GM12878 (cell line): ENCODE measurements around the gene SPRY2. TPM values are rescaled to one million over a fixed set of nuclear protein-coding genes. Genes with fewer than 3 reads are reported as not detected.

Experiments
- BCL11A ChIP-seq: IDR thresholded peaks from 2 replicates; pipeline ENCODE4 v1.6.1; 2011; ENCODE audit warnings: low read depth, low read length
- BHLHE40 ChIP-seq, 2 experiments: fragments of 450-650 bp in 1 of 2; IDR thresholded peaks; 2 replicates each; pipeline ENCODE4 v1.6.1; 2011 to 2017; ENCODE audit warnings: low read depth in 2 of 2, borderline replicate concordance in 1 of 2, improper control_type of control experiment in 1 of 2, low read length in 1 of 2, mild to moderate bottlenecking in 1 of 2
- CHD2 ChIP-seq: IDR thresholded peaks from 2 replicates; pipeline ENCODE4 v1.6.1; 2011; ENCODE audit warnings: low read depth, low read length, improper control_type of control experiment, borderline replicate concordance
- DPF2 ChIP-seq: fragments of 450-650 bp; IDR thresholded peaks from 2 replicates; pipeline ENCODE4 v1.6.1; 2017; ENCODE audit warnings: mild to moderate bottlenecking
- GATAD2B ChIP-seq: fragments of 450-650 bp; conservative IDR thresholded peaks from 2 replicates; pipeline ENCODE4 v1.6.1; 2017; ENCODE audit warnings: low read depth, mild to moderate bottlenecking, moderate library complexity
- IKZF2 ChIP-seq, 2 experiments: fragments of 450-650 bp; IDR thresholded peaks; 2 replicates each; pipeline ENCODE4 v1.6.1; 2017; ENCODE audit warnings: mild to moderate bottlenecking in 2 of 2, moderate library complexity in 2 of 2
- IRF4 ChIP-seq: IDR thresholded peaks from 2 replicates; pipeline ENCODE4 v1.6.1; 2011; ENCODE audit warnings: low read depth, low read length
- MYC ChIP-seq: IDR thresholded peaks from 2 replicates; pipeline ENCODE4 v1.6.1; 2011; ENCODE audit warnings: mild to moderate bottlenecking, low read length, moderate library complexity, inconsistent platforms; ENCODE audit not compliant: insufficient read depth, insufficient replicate concordance, insufficient read length, severe bottlenecking
- NR2C2 ChIP-seq: IDR thresholded peaks from 2 replicates; pipeline ENCODE4 v1.6.1; 2011; ENCODE audit warnings: borderline replicate concordance, low read depth; ENCODE audit not compliant: control insufficient read depth, insufficient read length
- POLR2A ChIP-seq: IDR thresholded peaks from 2 replicates; pipeline ENCODE4 v1.6.1; 2011; ENCODE audit warnings: low read depth, mild to moderate bottlenecking, low read length
- RAD51 ChIP-seq: fragments of 450-650 bp; IDR thresholded peaks from 2 replicates; pipeline ENCODE4 v1.6.1; 2016; ENCODE audit warnings: moderate library complexity, mild to moderate bottlenecking, inconsistent platforms
- RFX5 ChIP-seq: IDR thresholded peaks from 2 replicates; pipeline ENCODE4 v1.6.1; 2011; ENCODE audit warnings: low read depth, low read length, improper control_type of control experiment
- SIX5 ChIP-seq: IDR thresholded peaks from 2 replicates; pipeline ENCODE4 v1.6.1; 2011; ENCODE audit warnings: mild to moderate bottlenecking, low read depth, low read length, moderate library complexity; ENCODE audit not compliant: severe bottlenecking
- SUPT20H ChIP-seq: IDR thresholded peaks from 2 replicates; pipeline ENCODE4 v1.6.1; 2011; ENCODE audit warnings: low read depth, mild to moderate bottlenecking, low read length, moderate library complexity, borderline replicate concordance; ENCODE audit not compliant: control insufficient read depth
- SUZ12 ChIP-seq: fragments of 200-600 bp; sonication (generic); IDR thresholded peaks from one replicate; pipeline ENCODE4 v1.6.1; 2018; ENCODE audit warnings: antibody characterized with exemption, mild to moderate bottlenecking; ENCODE audit not compliant: unreplicated experiment
- TCF7 ChIP-seq: IDR thresholded peaks from 2 replicates; pipeline ENCODE4 v1.6.1; 2014; ENCODE audit warnings: antibody characterized with exemption, borderline replicate concordance
- ZBED1 ChIP-seq: IDR thresholded peaks from 2 replicates; pipeline ENCODE4 v1.6.1; 2016; ENCODE audit warnings: borderline replicate concordance
- ZSCAN29 ChIP-seq: fragments of 450-650 bp; IDR thresholded peaks from 2 replicates; pipeline ENCODE4 v1.6.1; 2017; ENCODE audit warnings: mild to moderate bottlenecking, moderate library complexity
- polyA plus RNA-seq, 11 experiments: library from polyadenylated mRNA; depleted of rRNA in 4 of 11; unstranded in 6 of 11; stranded (reverse) in 5 of 11; fragments of >200 nt; fragmentation: Nextera tagmentation in 4 of 11; fragmentation: Illumina TruSeq in 1 of 11; extraction: Ambion mirVana in 4 of 11; extraction: Trizol in 1 of 11; gene quantifications; 1 replicate in 1 of 11; 2 replicates in 10 of 11; pipeline versions ENCODE4 v1.2.1 to v1.2.3, GENCODE V29; 2011 to 2016; ENCODE audit warnings: inconsistent platforms in 2 of 11, missing spikeins in 2 of 11, low read depth in 1 of 11
- total RNA-seq, 4 experiments: library from RNA; depleted of rRNA in 3 of 4; stranded (reverse); fragments of >200 nt in 3 of 4; fragmentation: Illumina TruSeq in 1 of 4; extraction: Trizol in 1 of 4; gene quantifications; 2 replicates each; pipeline versions ENCODE4 v1.2.1 to v1.2.3, GENCODE V29; 2013 to 2021
- TF ChIP-seq, protein P1 (sequence below): IDR thresholded peaks from 2 replicates; pipeline ENCODE4 v1.6.1; 2012; ENCODE audit warnings: improper control_type of control experiment, low read depth, low read length; ENCODE audit not compliant: insufficient replicate concordance
- TF ChIP-seq, protein P2 (sequence below): fragments of 450-650 bp; IDR thresholded peaks from 2 replicates; pipeline ENCODE4 v1.6.1; 2017; ENCODE audit warnings: low read depth, mild to moderate bottlenecking, moderate library complexity
- TF ChIP-seq, protein P3 (sequence below): fragments of 450-650 bp; IDR thresholded peaks from 2 replicates; pipeline ENCODE4 v1.6.1; 2017; ENCODE audit warnings: mild to moderate bottlenecking, low read depth, inconsistent platforms; ENCODE audit not compliant: poor library complexity, severe bottlenecking

The SPRY2 gene
- total and polyA plus RNA-seq, 10 of the 15 experiments (the other 5 are each of a cell fraction or from before 2014, with no cell fraction given): 1.8 to 82.1 (median 9.2) TPM

DNA sequence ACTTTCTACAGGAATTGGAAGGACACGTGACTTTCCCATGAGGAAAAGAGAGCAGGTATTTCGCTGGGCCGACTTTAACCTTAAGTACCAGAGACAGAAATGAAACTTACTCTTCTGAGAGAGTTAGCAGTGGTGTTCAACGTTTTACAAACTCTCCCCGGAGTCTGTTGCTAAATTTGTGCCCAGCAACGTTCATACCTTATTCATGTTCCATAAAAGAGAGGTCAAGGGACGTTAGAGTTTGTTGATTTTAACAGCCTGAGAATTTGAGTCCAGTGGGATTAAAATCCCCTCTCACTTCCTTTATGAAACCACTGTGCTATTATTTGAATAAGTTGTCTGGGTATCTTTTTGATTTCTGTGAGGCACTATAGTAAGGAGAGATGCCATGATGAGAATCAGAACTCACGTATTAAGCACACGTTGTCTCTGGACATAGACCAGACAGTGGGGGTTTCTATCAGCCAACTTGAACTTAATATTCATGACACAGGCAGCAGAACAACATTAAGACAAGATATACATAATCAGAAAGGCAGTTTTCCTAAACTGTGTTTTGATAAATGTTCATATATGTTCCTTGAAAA lies 33.4 kb downstream of the SPRY2 start (continued):
- TF ChIP-seq CHD2 (no peak), GATAD2B (0 out of 2 replicates have a peak, but pooled peaks have one; percentile 33), BHLHE40 (IDR thresholded peaks at IDR 0.05; ENCODE audit: borderline replicate concordance in 1 of 2, low read depth in 2 of 2, low read length in 1 of 2) (peak in 1 of 2 experiments; percentile 28; a peak in 1 of 4 replicates), IRF4 (no peak), POLR2A (no peak), DPF2 (0 out of 2 replicates have a peak, but pooled peaks have one; percentile 35), SUPT20H (no peak), TCF7 (no peak), IKZF2 (IDR thresholded peaks at IDR 0.05) (peak; percentile 55; a peak in 3 of 4 replicates), BCL11A (no peak), RFX5 (no peak), NR2C2 (no peak), ZSCAN29 (no peak), SIX5 (no peak), ZBED1 (no peak), RAD51 (peak; percentile 77; the same call in 1 of the 2 replicates), MYC (no peak), SUZ12 (no peak)
- TF ChIP-seq, protein P1, sequence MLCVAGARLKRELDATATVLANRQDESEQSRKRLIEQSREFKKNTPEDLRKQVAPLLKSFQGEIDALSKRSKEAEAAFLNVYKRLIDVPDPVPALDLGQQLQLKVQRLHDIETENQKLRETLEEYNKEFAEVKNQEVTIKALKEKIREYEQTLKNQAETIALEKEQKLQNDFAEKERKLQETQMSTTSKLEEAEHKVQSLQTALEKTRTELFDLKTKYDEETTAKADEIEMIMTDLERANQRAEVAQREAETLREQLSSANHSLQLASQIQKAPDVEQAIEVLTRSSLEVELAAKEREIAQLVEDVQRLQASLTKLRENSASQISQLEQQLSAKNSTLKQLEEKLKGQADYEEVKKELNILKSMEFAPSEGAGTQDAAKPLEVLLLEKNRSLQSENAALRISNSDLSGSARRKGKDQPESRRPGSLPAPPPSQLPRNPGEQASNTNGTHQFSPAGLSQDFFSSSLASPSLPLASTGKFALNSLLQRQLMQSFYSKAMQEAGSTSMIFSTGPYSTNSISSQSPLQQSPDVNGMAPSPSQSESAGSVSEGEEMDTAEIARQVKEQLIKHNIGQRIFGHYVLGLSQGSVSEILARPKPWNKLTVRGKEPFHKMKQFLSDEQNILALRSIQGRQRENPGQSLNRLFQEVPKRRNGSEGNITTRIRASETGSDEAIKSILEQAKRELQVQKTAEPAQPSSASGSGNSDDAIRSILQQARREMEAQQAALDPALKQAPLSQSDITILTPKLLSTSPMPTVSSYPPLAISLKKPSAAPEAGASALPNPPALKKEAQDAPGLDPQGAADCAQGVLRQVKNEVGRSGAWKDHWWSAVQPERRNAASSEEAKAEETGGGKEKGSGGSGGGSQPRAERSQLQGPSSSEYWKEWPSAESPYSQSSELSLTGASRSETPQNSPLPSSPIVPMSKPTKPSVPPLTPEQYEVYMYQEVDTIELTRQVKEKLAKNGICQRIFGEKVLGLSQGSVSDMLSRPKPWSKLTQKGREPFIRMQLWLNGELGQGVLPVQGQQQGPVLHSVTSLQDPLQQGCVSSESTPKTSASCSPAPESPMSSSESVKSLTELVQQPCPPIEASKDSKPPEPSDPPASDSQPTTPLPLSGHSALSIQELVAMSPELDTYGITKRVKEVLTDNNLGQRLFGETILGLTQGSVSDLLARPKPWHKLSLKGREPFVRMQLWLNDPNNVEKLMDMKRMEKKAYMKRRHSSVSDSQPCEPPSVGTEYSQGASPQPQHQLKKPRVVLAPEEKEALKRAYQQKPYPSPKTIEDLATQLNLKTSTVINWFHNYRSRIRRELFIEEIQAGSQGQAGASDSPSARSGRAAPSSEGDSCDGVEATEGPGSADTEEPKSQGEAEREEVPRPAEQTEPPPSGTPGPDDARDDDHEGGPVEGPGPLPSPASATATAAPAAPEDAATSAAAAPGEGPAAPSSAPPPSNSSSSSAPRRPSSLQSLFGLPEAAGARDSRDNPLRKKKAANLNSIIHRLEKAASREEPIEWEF: no peak
- TF ChIP-seq, protein P2, sequence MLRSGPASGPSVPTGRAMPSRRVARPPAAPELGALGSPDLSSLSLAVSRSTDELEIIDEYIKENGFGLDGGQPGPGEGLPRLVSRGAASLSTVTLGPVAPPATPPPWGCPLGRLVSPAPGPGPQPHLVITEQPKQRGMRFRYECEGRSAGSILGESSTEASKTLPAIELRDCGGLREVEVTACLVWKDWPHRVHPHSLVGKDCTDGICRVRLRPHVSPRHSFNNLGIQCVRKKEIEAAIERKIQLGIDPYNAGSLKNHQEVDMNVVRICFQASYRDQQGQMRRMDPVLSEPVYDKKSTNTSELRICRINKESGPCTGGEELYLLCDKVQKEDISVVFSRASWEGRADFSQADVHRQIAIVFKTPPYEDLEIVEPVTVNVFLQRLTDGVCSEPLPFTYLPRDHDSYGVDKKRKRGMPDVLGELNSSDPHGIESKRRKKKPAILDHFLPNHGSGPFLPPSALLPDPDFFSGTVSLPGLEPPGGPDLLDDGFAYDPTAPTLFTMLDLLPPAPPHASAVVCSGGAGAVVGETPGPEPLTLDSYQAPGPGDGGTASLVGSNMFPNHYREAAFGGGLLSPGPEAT: peak; percentile 48; the same call in 1 of the 2 replicates
- TF ChIP-seq, protein P3, sequence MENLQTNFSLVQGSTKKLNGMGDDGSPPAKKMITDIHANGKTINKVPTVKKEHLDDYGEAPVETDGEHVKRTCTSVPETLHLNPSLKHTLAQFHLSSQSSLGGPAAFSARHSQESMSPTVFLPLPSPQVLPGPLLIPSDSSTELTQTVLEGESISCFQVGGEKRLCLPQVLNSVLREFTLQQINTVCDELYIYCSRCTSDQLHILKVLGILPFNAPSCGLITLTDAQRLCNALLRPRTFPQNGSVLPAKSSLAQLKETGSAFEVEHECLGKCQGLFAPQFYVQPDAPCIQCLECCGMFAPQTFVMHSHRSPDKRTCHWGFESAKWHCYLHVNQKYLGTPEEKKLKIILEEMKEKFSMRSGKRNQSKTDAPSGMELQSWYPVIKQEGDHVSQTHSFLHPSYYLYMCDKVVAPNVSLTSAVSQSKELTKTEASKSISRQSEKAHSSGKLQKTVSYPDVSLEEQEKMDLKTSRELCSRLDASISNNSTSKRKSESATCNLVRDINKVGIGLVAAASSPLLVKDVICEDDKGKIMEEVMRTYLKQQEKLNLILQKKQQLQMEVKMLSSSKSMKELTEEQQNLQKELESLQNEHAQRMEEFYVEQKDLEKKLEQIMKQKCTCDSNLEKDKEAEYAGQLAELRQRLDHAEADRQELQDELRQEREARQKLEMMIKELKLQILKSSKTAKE: no peak
